AG04449 (cell line): ENCODE data around the gene KPNA3.

Source experiments
- CTCF ChIA-PET: fragments of 350-600 bp; formaldehyde crosslinking; extraction: SDS; loops from one replicate; lab custom pipeline; 2021; ENCODE audit warnings: antibody characterized with exemption; lab: Yijun Ruan, JAX
- POLR2A ChIA-PET: fragments of 400-600, 350-600 bp; formaldehyde crosslinking; extraction: SDS; loops from one replicate; lab custom pipeline; 2020; ENCODE audit warnings: antibody characterized with exemption, inconsistent platforms; lab: Yijun Ruan, JAX
- DNase-seq: peaks from one replicate; pipeline ENCODE4 v3.0.0-alpha.2; 2010; ENCODE audit warnings: low read depth, low spot score
- H3K4me3 ChIP-seq: 2 replicates; pipeline ENCODE4 v1.5.1; 2011; ENCODE audit warnings: low read depth, mild to moderate bottlenecking, control low read depth, low read length
- TF ChIP-seq, protein P1 (sequence below): IDR thresholded peaks from one replicate; pipeline ENCODE4 v1.5.1; 2011; ENCODE audit warnings: mild to moderate bottlenecking, moderate library complexity, low read length, control low read depth, inconsistent platforms; ENCODE audit not compliant: insufficient read depth; ENCODE audit errors: missing control alignments

KPNA3 gene

DNA sequence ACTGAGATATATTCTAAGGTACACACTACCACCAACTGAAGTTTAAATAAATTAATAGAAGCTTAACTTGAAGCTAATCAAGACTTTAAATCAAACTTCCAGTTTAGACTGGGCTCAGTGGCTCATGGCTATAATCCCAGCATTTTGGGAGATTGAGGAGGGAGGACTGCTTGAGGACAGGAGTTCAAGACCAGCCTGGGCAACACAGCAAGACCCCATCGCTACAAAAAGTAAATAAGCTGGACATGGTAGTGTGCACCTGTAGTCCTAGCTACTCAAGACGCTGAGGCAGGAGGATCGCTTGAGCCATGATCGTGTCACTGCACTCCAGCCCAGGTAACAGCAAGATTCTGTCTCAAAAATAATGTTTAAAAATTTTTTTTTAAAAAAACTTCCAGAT lies 8.6 kb downstream of the KPNA3 start:
- CTCF ChIA-PET: interaction anchor here (1.2 kb wide), 1 partner anchor 9 kb away, joined by 3 read pairs; no protein-coding TSS in a partner anchor
- POLR2A ChIA-PET: no interaction called here
- TF ChIP-seq, protein P1, sequence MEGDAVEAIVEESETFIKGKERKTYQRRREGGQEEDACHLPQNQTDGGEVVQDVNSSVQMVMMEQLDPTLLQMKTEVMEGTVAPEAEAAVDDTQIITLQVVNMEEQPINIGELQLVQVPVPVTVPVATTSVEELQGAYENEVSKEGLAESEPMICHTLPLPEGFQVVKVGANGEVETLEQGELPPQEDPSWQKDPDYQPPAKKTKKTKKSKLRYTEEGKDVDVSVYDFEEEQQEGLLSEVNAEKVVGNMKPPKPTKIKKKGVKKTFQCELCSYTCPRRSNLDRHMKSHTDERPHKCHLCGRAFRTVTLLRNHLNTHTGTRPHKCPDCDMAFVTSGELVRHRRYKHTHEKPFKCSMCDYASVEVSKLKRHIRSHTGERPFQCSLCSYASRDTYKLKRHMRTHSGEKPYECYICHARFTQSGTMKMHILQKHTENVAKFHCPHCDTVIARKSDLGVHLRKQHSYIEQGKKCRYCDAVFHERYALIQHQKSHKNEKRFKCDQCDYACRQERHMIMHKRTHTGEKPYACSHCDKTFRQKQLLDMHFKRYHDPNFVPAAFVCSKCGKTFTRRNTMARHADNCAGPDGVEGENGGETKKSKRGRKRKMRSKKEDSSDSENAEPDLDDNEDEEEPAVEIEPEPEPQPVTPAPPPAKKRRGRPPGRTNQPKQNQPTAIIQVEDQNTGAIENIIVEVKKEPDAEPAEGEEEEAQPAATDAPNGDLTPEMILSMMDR: no peak
- no peak overlapping the region for H3K4me3 ChIP-seq
- DNase-seq: no peak

DNA sequence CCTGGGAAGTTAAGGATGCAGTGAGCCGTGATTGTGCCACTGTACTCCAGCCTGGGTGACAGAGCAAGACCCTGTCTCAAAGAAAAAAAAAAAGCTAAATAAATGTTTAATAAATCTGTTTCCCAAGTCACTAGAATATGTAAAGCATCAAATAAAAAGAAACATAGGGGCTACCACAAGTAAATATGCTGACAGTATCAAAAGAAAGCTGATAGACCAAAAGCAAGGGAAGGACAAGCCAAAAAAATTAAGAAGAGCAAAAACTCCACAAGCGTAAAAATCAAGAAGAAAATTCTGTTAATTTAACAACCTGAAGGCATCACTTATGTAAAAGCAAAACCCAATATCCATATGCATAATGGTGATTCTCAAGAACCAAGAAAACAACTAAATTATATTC lies 9.7 kb downstream of the KPNA3 start:
- no peak for DNase-seq
- no peak overlapping the region for H3K4me3 ChIP-seq
- TF ChIP-seq, protein P1: no peak
- CTCF ChIA-PET: interaction anchor here (1.4 kb wide), 1 partner anchor 112 kb away, joined by 3 read pairs; no protein-coding TSS in a partner anchor
- POLR2A ChIA-PET: no interaction called here

DNA sequence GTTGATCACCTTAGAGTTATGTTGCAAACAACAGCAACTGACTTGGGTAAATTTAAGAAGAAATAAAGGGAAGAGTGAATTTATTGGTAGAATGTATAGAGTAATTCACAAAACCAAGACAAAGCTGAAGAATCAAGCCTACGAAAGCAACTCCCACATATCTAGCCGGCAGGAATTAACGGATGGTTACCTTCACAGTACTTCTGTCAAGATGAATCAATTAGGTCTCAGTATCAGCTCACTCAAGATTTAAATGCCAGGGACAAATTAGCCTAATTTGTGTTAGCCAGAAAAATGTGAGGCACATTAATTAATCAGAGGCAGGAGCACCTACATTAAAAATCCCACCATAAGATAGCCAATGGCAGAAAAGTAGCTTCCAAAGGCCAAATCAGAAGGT lies 10.7 kb downstream of the KPNA3 start:
- ChIA-PET POLR2A (no interaction called here), CTCF (interaction anchor here (3.1 kb wide), 1 partner anchor 9 kb away, joined by 13 read pairs; no protein-coding TSS in a partner anchor)
- DNase-seq: no peak
- TF ChIP-seq, protein P1: no peak
- H3K4me3 ChIP-seq: no peak overlapping the region

DNA sequence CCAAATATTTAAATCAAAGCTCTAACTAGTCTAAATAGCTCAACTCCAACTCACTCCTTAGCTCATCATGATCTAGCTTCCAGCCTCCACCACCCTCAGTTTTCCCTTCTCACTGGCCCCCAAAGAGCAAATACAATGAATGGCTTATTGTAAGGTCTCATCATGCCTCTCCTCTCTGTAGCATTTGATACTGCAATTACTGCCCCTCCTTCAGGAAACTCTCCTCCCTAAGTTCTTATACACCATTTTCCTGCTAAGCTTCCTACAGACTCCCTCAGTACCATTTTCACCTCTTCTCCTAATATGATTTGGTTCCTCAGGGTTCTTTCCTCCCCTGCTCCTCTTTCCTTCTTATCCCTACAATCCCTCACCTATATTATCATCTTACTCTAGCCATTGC lies 12.8 kb downstream of the KPNA3 start:
- DNase-seq: no peak
- TF ChIP-seq, protein P1: no peak
- CTCF ChIA-PET: interaction anchor here (0.8 to 3.1 kb wide), 2 partner anchors 11 to 13 kb away, joined by 3 to 13 read pairs; no protein-coding TSS in a partner anchor
- POLR2A ChIA-PET: interaction anchor here (1.0 kb wide), 1 partner anchor 13 kb away, joined by 5 read pairs; the partner anchor contains the start of gene KPNA3
- H3K4me3 ChIP-seq: no peak overlapping the region

DNA sequence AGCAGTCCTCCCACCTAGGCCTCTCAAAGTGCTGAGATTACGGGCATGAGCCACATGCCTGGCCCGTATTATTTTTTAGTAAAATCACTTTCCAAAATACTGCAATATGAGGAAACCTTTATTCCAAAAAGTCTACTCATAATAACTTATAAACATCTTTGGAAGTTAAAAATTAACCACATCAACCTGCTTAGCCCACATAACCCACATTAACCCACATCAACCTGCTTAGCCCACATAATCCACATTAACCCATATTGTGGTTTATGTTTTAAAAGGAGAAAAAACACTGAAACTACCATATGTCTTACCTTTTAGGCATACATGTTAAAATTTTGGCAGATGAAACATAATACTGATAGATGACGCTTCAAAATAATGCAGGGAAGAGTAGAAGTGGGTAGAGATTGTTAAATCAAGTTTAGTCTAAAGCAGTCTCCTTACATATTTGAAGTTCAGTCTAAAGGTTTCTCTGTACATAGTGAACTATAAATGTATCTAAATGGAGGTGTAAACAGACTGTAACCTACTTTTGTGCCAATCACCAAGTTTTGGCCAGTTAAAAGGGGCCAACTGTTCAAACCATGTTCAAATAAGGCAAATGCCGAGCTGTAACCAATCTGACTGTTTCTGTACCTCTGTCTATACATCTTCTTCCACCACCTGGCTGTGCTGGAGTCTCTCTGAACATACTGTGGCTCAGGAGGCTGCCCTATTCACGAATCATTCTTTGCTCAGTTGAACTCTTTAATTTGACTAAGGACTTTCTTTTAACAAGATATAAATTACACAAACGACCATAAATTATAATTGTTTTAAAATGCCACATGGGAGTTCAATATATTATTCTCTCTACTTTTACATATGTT lies 14.5 kb downstream of the KPNA3 start:
- CTCF ChIA-PET: interaction anchor here (0.7 kb wide), 1 partner anchor 13 kb away, joined by 3 read pairs; no protein-coding TSS in a partner anchor
- TF ChIP-seq, protein P1: no peak
- POLR2A ChIA-PET: no interaction called here
- no peak for DNase-seq
- H3K4me3 ChIP-seq: no peak overlapping the region

DNA sequence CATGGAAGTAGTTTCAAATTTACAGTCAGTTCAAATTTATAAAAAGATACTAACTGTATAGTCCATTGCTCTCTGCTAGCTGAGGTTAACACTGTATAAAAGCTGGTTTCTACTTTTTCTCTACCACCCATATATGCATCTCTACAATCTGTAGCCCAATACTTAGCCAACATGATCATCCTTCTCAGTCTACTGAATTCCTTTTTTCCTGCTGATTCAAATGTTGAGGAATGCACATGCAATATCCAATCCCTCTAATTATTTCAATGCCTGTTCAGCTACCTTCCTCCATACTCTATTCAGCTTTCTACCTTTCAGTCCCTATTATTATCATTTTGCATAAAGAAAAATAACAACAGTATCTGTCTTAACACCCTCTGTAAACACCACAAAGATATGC lies 15.6 kb downstream of the KPNA3 start:
- ChIA-PET POLR2A (interaction anchor here (0.5 kb wide), 1 partner anchor 159 kb away, joined by 3 read pairs; the partner anchor contains the start of gene SPRYD7), CTCF (no interaction called here)
- TF ChIP-seq, protein P1: no peak
- no peak for DNase-seq
- no peak overlapping the region for H3K4me3 ChIP-seq
